Stimulated activated CD8-positive, alpha-beta memory T cell treated with anti-CD3 and anti-CD28 coated beads, Interleukin-4, amount 100 ng/mL, for 1 hour (primary cell): ENCODE measurements around the gene MOSMO.

Experiments
- DNase-seq, 2 donors: peaks; one replicate each; pipeline ENCODE4 v3.0.0-alpha.2; 2020; ENCODE audit warnings: low read depth in 2 of 2, low spot score in 1 of 2

MOSMO gene

DNA sequence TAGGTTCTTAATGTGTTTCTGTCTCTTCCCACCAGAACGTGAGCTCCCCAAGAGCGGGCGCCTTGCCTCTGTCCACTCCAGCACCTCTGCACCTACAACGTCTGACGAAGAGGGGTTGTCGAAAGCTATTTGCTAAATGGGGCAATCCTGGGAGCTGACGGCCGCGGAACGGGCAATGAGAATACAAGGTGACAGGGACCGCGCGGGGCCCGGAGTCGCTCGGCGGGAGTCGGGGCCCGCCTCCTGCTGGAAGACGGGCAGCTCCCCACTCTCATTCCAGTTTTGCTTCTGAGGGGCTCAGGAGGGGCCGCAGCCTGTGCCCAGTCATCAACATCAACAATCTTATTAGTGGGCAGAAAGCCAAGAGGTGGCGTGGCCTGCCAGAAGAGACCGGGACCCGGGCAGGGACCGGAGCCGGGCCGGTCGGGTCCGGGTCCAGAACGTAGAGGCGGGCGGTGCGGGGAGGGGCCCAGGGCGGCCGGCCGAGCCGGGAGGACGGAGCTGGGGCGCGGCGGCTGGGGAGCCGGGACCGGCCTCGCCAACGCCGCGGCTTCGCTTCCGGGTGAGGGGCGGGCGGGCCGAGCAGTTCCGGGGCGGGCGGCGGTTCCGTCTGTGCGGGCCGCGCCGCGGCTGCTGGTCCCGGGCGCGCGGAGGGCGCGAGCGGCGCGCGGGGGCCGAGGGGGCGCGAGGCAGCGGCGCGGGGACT lies at the start of gene MOSMO:
Gene MOSMO (plus strand): TSS at position 603 of the 706 bp plus-strand sequence. CDS start 191 bp downstream, outside the sequence.
- DNase-seq: peak; percentile 38 to 40

DNA sequence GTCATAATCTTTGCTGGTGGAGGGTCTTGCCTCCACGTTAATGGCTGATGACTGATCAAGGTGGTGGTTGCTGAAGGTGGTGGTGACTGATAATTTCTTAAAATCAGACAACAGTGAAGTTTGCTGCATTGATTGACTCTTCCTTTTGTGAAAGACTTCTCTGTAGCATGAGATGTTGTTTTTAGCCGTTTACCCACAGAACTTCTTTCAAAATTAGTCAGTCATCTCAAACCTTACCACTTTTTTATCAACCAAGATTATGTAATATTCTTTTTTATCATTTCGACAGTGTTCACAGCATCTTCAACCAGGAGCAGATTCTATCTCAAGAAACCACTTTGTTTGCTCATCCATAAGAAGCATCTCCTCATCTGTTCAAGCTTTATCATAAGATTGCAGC lies 48.9 kb upstream of the MOSMO start:
- no peak for DNase-seq

DNA sequence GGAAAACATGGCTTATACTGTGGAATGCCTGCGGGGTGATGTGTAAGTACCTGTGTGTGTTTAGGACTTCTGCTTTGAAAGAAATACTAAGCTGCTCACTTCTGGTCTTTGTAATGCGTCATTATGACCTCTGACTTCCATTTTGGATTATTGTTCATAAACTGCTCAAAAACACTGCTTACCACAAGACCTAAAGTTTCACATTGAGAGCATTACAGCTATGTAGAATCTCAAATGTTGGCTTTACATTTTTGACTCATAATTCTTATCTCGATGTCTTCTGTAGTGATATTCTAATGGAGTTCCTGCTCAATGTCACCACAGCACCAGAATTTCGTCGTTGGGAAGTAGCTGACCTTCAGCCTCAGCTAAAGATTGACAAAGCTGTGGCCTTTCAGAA lies 45.4 kb upstream of the MOSMO start:
- DNase-seq: no peak

DNA sequence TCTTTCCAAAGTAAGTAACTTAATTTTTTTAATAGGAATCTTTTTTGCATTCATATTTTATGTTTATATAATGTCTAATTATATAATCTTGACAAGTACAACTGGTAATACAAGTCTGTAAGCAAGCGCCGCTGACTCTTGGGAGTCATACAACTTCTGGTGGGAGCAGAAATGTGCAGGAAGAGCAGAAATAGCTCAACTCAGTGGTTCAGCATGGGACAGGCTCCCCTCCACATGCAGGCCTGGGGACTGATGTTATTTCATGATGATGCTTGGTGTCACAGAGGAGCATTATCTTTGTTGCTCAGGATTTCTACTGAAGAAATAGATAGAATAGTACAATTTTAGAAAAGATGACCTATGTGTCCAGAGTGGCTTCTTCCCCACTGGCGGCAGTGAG lies 44.0 kb upstream of the MOSMO start:
- DNase-seq: no peak

DNA sequence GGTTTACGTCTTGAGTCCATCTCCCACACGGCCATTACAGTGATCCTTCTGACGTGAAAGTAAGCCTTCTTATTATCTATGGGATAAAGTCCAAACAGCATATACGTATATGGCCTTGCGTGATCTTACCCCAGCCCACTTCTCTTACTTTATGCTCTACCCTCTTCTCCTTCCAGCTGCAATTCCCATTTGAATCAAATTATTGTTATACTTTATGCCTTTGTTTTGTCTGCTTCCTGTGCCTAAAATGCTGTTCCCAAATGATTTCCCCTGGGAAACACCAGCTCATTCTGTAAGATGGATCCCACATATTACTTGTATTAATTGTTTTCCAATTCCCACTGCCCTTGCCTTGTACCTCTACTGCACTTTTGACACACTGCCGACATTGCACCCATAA lies 43.6 kb upstream of the MOSMO start:
- no peak for DNase-seq

DNA sequence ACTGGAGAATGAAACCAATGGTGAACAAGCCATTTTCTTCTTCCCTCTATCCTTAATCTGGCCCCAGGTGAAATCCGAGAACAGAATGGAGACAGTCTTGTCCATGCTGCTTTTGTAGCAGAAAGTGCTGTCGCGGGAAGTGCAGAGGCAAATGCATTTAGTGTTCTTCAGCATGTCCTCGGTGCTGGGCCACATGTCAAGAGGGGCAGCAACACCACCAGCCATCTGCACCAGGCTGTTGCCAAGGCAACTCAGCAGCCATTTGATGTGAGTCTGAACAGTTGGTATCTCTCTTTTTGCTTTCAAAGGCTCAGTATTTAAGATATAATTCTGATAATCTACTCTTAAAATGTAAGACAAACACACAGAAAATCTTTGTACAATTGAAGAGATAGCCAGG lies 36.1 kb upstream of the MOSMO start:
- no peak for DNase-seq

DNA sequence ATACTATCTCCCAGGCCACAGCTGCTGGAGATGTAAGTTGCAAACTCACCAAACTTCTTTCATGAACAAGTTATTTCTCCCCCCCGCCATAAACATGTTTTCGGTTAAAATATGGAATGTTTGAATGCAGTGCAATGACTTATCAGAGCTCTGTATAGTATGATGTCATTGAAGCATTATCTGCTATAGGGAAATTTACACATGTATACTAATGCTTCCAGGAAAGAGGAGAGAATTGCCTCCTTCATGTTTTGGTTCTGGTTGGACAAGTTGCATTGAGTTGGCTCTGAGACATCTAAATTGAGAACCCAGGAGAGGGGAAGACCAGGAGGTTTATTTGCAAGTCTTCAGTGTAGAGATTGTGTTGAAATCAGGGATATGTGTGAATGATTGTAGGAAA lies 34.0 kb upstream of the MOSMO start:
- no peak for DNase-seq

DNA sequence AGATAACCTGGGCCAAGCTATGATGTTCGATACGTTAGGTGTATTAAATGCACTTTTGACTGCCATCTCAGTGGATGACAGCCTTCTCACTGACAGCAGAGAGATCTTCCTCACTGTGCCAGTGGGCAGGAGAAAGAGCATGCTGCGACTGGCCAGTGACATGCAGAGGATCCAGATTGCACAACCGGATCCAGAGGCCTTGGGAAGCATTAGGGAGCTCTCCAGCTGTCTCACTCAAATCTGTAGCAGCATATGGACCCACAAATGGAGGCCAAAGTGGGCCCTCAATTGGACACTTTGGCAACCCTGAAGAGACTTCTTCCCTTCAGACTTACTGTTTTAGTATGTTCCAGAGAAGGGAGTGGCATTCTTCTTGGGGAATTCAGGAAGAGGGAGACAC lies 27.9 kb upstream of the MOSMO start:
- no peak for DNase-seq

DNA sequence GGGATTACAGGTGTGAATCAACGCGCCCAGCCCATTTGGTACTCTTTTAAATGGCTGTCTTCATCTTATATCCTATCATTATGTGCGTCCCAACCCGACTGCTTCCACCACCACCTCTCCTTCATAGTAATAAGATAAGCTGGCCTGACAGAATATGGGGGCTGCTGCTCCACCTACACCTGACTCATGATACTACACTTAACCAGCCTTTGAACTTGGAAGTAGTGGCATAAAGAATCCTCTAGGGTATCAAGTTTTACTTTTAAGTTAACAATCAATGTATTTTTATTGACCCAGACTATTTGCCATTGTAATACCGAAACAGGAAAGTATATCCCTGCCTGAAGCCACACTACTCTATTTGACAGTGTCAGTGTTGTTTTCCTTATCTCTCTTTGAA lies 25.8 kb upstream of the MOSMO start:
- no peak for DNase-seq

DNA sequence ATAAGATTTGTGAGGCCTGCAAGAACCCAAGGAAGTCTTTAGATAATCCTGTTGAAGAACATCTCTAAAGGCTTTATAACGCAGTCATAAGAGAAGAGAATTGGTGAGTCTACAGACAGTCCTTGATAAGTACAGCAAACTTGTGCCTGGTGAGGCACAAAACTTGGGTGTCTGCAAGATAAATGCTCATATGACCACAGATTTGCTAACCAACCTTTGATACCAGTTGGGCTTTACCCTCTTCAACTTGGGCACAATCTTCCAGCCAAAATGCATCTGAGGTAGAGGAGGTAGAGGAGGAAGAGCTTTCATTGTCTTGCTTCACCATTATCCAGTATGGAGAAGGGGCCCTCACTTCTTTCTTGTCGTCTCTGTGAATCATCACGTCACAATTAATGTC lies 23.8 kb upstream of the MOSMO start:
- DNase-seq: no peak

DNA sequence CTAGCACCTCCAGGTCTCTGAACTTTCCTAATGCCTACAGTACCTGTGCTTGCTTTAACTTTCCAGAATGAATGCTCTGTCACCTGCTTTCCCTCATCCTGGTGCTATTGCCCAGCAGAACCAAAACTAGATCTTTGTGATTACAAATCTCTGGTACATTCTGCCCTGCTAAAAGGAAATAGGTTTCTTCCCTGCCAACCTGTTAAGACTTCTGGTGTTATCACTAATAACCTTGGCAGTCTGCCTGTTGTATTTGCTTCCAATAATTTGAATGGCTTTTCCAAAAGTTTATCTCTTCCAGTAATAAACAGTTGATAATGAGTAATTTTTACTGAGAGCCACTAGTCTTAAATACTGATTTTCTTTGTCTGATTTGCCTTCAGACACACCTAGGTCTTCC lies 22.4 kb upstream of the MOSMO start:
- DNase-seq: no peak

DNA sequence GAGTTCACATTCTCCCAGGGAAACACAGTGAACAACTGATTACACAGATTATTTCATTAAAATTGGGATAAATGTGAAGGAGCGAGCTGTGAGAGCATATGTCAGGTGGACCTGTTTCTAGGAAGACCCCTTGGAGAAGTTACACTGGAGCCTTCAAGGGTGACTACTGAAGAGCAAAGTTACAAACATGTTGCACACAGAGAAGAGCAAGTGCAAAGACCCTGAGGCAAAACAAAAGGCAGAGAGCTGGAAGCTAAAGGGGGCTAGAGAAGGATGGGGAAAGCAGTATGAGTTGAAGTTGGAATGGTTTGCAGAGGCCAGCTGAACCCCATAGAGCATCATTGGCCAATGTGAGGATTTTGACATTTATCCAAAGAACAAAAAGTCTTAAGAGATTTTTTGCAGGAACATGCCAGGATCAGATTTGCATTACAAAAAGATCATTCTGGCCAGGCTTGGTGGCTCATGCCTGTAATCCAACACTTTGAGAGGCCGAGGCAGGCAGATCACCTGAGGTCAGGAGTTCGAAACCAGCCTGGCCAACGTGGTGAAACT lies 21.1 kb upstream of the MOSMO start:
- no peak for DNase-seq

DNA sequence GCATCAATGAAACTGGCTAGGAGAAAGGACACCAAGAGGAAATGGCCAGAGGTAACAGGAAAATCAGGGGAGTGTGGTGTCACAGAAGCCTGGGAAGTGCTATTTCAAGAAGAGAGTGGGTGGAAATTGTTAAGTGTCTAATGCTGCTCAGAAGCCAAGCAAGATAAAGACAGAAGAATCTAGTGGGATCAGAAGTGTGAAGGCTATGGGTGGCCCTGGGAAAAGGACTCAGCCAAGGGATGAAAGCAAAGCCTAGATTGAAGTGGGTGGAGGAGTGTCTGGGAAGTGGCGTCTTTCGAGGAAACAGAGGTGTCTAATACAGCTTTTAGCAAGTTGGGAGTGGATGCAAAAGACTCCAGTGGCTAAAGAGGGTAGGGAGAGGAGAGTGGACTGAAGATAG lies 20.4 kb upstream of the MOSMO start:
- no peak for DNase-seq

DNA sequence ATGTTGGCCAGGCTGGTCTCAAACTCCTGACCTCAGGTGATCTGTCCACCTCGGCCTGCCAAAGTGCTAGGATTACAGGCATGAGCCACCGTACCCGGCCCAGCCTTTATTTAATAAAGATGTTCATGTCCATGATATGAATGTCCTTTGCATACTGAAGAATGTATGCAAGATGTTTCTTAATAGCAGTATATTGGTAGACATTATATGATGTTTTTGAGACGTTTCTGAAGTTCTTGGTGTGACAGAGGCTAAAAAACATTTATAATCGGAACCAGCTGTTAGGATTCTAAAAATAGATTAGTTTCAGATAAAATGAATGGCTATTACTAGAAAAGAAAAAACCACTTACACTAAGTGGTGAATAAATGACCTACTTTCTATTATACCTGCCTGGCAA lies 18.8 kb upstream of the MOSMO start:
- no peak for DNase-seq

DNA sequence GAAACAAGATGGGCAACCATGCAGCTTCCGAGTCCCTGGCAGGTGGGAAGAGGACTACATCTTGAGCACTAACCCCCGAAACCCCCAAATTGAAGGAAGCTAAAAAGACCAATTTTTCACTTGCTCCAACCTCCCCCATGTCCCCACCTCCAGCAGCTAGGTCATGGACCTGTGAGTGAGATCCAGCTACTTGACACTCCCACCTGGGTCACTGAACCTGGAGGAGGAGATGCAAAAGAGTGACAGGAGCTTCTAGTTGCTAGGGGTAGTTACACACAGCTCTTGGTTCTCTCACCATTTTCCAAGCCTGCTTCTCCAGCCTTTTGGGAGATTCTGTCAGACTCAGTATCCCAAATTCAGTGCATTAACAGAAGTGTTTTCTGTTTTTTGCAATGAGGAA lies 18.2 kb upstream of the MOSMO start:
- DNase-seq: no peak

DNA sequence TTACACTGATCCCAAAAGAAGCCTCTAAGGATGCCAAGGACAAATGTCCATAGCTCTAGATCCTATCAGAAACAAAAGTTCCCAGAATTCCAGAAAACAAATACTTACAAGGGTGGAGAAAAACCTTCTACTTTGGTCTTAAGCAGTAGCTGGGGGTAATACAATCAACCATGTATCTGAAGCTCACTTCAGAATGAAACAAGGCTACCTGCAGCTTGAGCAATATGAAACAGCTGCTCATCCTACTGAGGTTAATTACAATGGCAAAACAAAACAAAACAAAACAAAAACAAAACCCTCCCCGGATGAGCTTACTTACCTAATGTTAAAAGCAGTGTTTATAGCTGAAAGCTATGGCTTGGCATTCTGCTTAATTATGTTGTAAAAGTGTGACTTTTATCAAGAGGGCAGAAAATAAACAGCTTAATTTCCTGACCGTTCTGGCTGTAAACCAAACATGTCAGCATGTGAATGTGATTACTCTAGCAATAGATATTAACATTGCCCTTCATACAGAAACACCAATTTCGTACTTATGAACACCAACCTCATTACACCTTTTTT lies 17.4 kb upstream of the MOSMO start:
- no peak for DNase-seq

DNA sequence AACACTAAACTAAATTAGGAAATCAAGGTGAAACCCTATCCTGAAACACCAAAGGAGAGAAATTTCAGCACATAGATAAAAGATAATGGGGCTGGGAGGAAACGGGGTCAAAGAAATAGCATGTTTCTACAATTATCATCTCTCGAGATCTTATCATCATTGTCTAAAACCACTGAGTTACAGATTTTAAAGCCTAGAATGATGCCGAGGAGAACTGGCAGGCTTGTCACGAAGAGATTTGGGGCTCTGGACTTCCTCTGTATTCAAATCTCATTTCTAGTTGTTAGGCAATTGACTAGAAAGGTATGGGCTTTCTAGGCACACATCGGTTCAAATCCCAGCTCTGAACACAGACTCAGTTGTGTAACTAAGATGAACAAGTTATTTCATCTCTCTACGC lies 16.3 kb upstream of the MOSMO start:
- no peak for DNase-seq

DNA sequence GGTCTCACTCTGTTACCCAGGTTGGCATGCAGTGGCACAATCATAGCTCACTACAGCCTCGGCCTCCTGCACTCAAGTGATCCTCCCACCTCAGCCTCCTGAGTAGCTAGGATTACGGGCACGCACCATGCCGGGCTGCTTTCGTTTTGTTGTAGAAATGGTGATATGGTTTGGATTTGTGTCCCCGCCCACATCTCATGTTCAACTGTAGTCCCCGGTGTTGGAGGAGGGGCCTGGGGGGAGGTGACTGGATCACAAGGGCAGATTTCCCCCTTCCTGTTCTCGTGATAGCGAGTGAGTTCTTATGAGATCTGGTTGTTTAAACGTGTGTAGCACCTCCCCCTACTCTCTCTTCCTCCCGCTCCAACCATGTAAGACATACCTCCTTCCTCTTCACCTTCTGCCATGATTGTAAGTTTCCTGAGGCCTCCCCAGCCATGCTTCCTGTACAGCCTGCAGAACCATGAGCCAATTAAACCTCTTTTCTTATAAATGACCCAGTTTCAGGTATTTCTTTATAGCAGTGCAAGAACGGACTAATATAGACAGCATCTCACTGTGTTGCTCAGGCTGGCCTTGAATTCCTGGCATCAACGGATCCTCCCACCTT lies 12.9 kb upstream of the MOSMO start:
- no peak for DNase-seq

DNA sequence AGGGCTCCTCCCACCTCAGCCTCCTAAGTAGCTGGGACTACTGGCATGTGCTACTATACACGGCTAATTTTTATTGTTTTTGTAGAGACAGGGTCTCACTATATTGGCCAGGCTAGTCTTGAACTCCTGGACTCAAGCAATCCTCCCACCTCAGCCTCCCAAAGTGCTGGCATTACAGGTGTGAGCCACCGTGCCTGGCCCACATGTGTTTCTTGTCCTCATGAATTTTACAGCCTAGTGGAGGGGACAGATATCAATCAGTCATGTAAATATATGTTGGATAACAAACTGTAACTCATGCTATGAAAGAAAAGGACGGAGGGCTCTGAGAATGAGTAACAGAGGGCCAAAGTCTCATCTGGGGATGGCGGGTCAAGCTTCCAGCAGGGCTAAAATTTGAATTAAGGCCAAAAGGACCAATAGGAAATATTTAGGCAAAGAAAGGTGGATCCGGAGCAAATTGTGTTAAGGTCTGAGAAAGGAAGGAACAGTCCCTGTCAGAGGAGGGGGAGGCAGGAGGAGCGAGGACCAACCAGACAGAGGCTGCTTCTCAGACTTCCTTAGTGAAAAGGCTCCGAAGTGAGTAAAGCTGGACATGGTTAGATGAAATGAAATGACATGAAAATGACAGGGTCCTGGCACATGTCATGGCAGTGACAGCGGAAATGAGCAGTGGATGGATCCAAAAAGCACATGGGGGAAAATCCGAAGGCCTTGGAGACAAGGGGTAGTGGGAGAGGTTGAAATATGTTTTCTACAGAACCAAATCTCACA lies 10.8 kb upstream of the MOSMO start:
- no peak for DNase-seq

DNA sequence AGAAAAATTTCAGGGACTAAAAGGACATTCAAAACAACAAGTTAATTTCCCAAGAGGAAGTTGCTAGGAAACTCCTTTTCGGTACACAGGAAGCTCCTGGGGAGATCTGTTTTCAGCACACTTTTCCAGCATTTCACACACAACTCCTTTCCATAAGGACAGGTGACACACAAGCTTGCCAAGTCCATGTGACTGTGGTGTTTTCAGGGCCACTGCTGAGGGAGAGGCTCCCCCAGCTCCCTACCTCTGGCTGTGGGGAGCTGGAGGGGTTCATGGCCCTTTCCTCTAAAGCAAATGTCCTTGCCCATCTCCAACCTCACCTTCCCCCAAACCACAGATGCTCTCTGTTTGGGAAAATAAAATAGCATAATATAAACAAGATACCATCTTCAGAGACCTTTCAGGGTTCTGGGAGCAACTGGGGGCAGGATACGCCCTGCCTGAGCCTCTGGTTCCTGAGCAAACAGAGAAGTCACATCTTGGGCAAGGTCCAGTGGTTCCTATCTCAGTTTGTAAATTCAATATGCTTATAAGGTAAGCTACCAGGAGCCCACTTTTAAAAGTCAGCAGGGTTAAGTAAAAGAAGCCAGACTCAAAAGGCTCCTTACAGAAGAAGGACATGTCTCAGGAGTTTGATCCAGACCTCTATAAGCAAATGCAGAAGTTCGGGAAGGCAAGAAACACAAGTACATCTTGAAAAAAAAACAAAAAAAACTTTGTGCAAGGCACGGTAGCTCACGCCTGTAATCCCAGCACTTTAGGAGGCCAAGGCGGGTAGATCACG lies 10.0 kb upstream of the MOSMO start:
- no peak for DNase-seq

DNA sequence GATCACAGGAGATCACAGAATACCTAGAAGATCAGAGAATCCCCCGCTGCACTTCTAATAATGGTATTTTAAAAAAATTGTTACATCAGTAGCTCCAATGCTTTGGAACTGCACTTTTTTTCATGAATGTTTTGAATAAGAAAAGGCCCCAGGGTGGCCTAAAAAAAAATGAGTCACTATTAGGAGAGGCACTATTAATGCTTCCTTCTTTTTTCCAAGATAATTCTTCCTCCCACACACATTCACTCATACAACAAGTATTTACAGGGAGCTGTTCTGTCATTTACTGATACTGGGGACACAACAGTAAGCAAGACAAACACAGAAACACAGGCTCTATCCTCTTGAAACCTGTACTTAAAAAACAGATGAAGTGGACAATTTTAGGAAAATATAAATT lies 6.3 kb upstream of the MOSMO start:
- no peak for DNase-seq
